GM12872 (cell line): ENCODE data around the gene MDH2.

Experiments
- CTCF ChIP-seq: IDR thresholded peaks from 3 replicates; pipeline ENCODE4 v1.5.1; 2011; ENCODE audit warnings: low read depth, mild to moderate bottlenecking, low read length, moderate library complexity; ENCODE audit not compliant: insufficient read depth

MDH2 gene

DNA sequence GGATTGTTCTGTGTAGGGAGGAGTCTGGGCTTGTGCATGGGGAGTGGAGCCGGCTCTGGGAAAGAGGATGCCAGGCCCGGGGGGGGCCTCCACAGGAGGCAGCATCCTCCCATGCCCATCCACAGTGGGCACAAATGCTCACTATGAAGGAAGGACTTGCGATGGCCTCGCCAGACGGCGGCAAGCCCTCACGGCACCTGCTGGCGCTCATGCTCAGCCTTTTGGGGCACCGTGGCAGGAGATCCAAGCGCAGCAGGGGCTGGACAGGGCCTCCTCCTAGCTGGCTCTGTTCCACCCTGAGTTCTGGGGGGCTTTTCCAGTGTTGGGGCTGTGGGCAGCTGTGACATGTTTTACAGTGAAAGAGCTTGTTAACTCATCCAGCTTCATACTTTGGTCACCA, 15.2 kb downstream of the MDH2 start:
- TF ChIP-seq CTCF = no peak

DNA sequence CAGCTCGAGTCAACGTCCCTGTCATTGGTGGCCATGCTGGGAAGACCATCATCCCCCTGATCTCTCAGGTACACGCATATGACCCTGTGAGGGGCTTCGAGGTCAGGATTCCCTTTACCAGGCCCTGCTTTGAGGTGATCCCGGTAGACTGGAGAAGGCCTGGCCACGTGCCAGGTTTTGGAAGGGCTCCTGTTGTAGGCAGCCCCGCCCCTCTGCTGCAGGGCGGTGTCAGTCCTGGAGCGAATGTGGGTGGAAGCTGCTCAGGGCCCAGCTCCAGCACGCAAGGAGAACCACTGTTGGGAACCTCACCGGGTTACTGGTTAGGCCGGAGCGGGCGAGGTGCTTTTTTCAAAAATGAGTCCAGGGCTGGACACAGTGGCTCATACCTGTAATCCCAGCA, 15.6 kb downstream of the MDH2 start:
- TF ChIP-seq CTCF = no peak

- TF ChIP-seq CTCF = no peak
Measured at GRCh38 chr7:76064208-76064970, 16.5 kb downstream of the MDH2 start.

- TF ChIP-seq CTCF = no peak
Measured at GRCh38 chr7:76065016-76065612, 17.2 kb downstream of the MDH2 start.

DNA sequence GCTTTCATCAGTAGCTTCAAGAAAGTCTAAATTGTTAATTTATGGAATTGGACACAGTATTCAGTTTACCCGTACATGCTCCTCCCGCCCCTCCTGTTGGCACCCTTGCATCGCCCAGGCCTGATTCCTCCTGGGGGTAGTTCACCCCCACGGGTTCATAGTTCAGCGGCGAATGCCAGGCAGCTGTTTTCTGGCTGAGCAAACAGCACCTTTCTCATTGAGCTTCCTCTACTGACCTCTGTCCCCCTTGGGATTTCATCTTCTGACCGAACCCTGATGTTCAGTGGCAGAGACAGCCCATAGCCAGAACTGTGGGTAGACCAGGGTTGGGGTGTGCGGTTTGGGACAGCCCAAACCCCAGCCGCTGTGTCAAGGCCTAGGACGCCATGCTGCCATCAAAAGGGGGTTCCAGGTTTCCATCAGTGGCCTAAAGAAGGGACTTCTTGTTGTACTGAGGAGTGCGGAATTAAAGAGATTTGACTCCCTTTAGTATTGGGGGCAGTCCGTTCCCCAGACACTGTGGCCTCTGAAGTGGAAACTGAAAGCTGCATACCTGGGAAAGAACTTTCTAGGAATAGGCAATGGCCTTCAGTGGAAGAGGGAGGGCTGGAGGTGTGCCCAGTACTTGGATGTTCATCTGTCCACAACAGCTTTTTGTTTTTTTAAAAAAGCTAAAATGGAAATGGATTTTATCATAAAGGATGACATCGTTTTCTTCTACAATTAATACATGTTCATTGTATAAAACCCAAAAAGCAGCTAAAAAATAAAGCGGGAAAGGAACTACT, 19.0 kb downstream of the MDH2 start:
- TF ChIP-seq CTCF = no peak

GRCh38 chr7:76069238-76069638, 21.3 kb downstream of the MDH2 start:
- TF ChIP-seq CTCF = no peak
